Testis (tissue), 2 donors: Measurements from ENCODE around the gene DENND2A.

Source experiments
- CTCF ChIP-seq, 3 experiments: fragments of 450-650 bp in 2 of 3; fragments of 200-600 bp in 1 of 3; sonication (generic) in 1 of 3; IDR thresholded peaks; one replicate each; pipeline ENCODE4 v1.5.1; 2016 to 2019; ENCODE audit warnings: antibody characterized with exemption in 3 of 3, mild to moderate bottlenecking in 2 of 3, moderate library complexity in 1 of 3
- POLR2A ChIP-seq: fragments of 450-650 bp; IDR thresholded peaks from one replicate; pipeline ENCODE4 v1.6.1; 2017; ENCODE audit warnings: antibody characterized with exemption, mild to moderate bottlenecking, moderate library complexity

- no peak for TF ChIP-seq CTCF (IDR thresholded peaks at IDR 0.05)
- TF ChIP-seq POLR2A, result no peak
These were observed 163.8 kb downstream of the DENND2A start for GRCh38 chr7:140476698-140477261.
